Coronary artery (tissue), 2 donors: Measurements from ENCODE around the gene GRIP2.
A peak's percentile ranks its signal among the peaks of the same experiment; 100 is the strongest.

Experiments
- DNase-seq: peaks from one replicate; pipeline ENCODE4 v3.0.0-alpha.2; 2017; ENCODE audit warnings: low spot score
- H3K27ac ChIP-seq, 2 donors: fragments of 200-600 bp; sonication (generic); one replicate each; pipeline ENCODE4 v1.5.1; 2016 to 2019
- H3K4me3 ChIP-seq: fragments of 200-600 bp; sonication (generic); 2 replicates; pipeline ENCODE4 v1.5.1; 2016; ENCODE audit warnings: mild to moderate bottlenecking, moderate library complexity
- CTCF ChIP-seq: fragments of 200-600 bp; sonication (generic); IDR thresholded peaks from one replicate; pipeline ENCODE4 v1.5.1; 2019; ENCODE audit warnings: antibody characterized with exemption

Gene GRIP2

GRCh38 chr3:14511623-14512280 is 28.4 kb downstream of the GRIP2 start:
- DNase-seq = no peak
- H3K27ac ChIP-seq = no peak overlapping the region
- no peak for TF ChIP-seq CTCF
- no peak overlapping the region for H3K4me3 ChIP-seq

DNA sequence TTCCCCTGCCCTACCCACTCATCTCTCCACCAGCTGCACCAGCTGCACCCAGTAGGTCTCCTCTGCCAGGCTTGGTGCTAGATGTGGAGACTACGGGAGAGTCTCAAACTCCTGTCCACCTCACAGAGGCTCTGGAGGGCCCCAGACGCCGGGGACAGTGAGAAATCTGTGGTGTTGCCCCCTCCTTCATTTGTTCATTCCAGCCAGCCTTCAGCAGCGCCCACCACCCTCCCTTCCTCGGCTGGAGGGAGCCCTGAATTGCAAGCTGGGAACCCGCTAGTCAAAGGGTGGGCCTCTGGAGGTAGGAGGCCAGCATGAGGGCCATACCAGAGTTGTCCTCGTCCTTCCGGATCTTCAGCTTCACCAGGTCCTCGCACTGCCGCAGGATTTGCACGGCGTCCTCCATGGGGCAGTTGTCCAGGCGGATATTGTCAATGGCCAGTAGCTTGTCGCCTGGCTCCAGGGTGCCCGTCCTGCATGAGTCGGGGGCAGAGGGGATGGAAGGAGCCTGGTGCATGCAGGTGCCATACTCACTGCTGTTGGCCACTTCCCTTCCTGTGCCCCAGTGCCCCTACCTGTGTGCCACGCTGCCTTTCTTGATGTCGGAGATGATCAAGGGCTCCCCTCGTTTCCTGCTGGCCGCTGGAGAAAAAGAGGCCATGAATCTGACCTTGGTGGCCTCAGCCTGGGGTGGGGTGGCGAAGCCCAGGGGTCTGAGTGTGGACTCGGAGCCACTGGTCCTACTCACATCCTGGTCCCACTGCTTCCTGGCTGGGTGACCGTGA is 29.1 kb downstream of the GRIP2 start:
- no peak for TF ChIP-seq CTCF
- Histone ChIP-seq H3K4me3 (no peak overlapping the region), H3K27ac (no peak overlapping the region)
- no peak for DNase-seq

GRCh38 chr3:14509796-14510100 is 30.4 kb downstream of the GRIP2 start:
- no peak for DNase-seq
- H3K27ac ChIP-seq = no peak overlapping the region

DNA sequence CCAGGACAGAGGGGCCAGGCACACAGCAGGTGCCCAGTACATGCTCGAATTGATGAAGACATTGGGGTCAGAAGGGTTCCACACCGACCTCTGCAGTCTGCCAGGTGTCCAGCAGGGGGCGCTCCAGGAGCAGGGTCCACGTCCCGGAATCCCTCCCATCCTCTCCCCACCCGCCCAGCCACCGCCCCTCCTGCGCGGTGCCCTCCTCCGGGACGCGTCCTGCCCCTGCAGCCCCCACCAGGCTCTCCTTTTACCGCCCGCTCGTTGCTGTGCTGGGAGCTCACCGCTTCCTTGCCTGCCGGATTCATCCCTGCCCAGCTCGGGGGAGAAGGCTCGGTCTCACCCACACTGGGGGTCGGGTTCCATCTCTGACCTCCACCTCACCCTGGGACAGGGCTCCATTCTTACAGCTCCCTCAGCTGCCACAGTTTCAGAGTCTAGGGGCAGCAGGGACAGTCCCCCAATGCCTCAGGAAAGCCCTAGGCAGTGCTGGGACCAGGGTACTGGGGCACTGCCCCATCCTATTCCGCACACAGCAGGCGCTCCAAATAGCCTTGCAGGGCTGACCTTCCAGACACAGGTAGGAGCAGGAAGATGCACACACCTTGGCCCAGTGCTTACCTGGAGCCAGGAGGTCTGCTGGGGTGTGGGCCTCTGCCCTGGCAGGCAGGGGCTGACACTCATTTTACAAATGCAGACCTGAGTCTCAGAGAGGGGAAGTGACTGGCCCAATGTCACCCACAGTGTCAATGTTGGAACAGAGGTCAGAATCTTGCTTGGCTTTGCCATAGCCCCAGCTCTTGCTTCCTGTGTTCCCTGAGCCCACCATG is 31.0 kb downstream of the GRIP2 start:
- H3K27ac ChIP-seq = no peak overlapping the region
- peak overlapping the region; percentile 42 for H3K4me3 ChIP-seq
- TF ChIP-seq CTCF = peak; percentile 94
- no peak for DNase-seq

More at GRCh38 chr3:14509796-14510100, 30.4 kb downstream of the GRIP2 start:
- no peak overlapping the region for H3K4me3 ChIP-seq
- TF ChIP-seq CTCF = no peak

- no peak for TF ChIP-seq CTCF
- Histone ChIP-seq H3K27ac (no peak overlapping the region), H3K4me3 (no peak overlapping the region)
- no peak for DNase-seq
These were observed 31.7 kb downstream of the GRIP2 start for GRCh38 chr3:14508505-14508819.

DNA sequence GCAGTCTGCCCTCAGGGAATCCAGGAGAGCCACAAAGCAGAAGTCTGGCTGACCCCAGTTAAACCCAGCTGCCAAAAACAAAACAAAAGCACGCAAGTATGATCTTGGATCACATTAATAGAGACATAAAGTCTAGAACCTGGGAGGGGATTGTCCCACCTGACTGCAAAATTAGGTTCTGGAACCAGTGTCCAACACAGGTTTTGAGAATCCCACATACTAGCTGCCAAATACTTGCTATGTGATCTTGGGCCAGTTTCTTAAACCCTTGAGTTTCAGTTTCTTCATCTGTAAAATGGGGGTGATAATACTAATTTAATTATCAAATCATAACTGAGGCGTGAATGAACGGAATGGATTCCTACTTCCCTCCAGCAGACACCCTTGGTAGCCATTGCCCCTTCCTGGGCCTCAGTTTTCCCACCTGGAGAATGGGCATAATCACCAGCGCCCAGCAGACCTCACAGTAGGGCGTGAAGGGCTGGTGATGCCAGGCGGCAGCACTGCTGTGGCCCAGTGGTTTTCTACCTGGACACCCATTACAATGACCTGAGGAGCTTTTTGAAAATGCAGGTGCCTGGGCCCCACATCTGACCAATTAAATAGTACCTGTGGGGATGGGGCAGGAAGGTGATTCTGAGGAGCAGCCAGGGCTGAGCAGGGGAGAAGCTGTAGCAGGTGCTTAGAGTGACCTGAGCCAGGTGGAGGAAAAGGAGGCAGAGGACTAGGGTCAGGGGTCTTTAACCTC is 32.2 kb downstream of the GRIP2 start:
- no peak for DNase-seq
- TF ChIP-seq CTCF = no peak
- no peak overlapping the region for H3K27ac ChIP-seq
- H3K4me3 ChIP-seq = no peak overlapping the region
